Uterus (tissue), 2 donors: ENCODE measurements around the gene DMXL1.

Experiments
- POLR2A ChIP-seq, 2 donors: fragments of 450-650 bp; IDR thresholded peaks; one replicate each; pipeline ENCODE4 v1.6.1; 2016; ENCODE audit warnings: antibody characterized with exemption in 2 of 2, mild to moderate bottlenecking in 1 of 2, moderate library complexity in 1 of 2
- TF ChIP-seq, protein P1 (sequence below), 4 experiments: fragments of 200-600 bp in 2 of 4; fragments of 450-650 bp in 2 of 4; sonication (generic) in 2 of 4; IDR thresholded peaks; one replicate each; pipeline ENCODE4 v1.5.1; 2016 to 2019; ENCODE audit warnings: antibody characterized with exemption in 4 of 4, mild to moderate bottlenecking in 2 of 4, moderate library complexity in 1 of 4

DNA sequence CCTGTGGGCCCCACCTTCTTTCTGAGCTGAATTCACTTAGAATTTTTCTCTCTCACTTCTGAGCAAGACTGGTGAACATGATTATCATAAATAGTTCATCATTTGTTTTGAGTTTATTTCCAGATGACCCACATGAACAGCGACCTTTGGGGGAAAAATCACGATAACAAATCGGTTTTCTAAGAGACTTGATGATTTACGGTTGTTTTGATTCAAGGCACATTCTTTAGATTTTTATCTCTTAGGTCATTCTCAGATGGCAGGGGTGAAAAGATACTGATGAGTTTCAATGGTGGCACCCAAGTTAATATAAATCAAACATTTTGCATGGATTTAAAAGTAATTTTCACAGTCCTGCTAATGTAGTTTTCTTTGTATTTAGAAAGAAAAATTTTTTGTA lies 95.1 kb downstream of the DMXL1 start:
- TF ChIP-seq, protein P1, sequence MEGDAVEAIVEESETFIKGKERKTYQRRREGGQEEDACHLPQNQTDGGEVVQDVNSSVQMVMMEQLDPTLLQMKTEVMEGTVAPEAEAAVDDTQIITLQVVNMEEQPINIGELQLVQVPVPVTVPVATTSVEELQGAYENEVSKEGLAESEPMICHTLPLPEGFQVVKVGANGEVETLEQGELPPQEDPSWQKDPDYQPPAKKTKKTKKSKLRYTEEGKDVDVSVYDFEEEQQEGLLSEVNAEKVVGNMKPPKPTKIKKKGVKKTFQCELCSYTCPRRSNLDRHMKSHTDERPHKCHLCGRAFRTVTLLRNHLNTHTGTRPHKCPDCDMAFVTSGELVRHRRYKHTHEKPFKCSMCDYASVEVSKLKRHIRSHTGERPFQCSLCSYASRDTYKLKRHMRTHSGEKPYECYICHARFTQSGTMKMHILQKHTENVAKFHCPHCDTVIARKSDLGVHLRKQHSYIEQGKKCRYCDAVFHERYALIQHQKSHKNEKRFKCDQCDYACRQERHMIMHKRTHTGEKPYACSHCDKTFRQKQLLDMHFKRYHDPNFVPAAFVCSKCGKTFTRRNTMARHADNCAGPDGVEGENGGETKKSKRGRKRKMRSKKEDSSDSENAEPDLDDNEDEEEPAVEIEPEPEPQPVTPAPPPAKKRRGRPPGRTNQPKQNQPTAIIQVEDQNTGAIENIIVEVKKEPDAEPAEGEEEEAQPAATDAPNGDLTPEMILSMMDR (IDR thresholded peaks at IDR 0.05) = no peak
- no peak for TF ChIP-seq POLR2A (IDR thresholded peaks at IDR 0.05)
